IPS DF 6.9 (cell line): Measurements from ENCODE around the gene STK10.

Experiments
- DNase-seq: peaks from one replicate; pipeline ENCODE4 v3.0.0-alpha.2; 2013; ENCODE audit warnings: low read depth, low spot score
- H3K27ac ChIP-seq: one replicate; pipeline ENCODE4 v1.5.1; 2013; ENCODE audit warnings: low read length, control low read depth
- H3K27me3 ChIP-seq: 2 replicates; pipeline ENCODE4 v1.6.1; 2013; ENCODE audit warnings: mild to moderate bottlenecking, low read length; ENCODE audit not compliant: control insufficient read depth, insufficient read depth
- H3K36me3 ChIP-seq: 2 replicates; pipeline ENCODE4 v1.6.1; 2013; ENCODE audit warnings: low read length; ENCODE audit not compliant: control insufficient read depth, insufficient read depth
- H3K4me1 ChIP-seq: 2 replicates; pipeline ENCODE4 v1.6.1; 2013; ENCODE audit warnings: low read length; ENCODE audit not compliant: control insufficient read depth, insufficient read depth
- H3K4me3 ChIP-seq: 2 replicates; pipeline ENCODE4 v1.5.1; 2013; ENCODE audit warnings: mild to moderate bottlenecking, low read length
- H3K9me3 ChIP-seq: 2 replicates; pipeline ENCODE4 v1.6.1; 2013; ENCODE audit warnings: low read length, inconsistent platforms; ENCODE audit not compliant: control insufficient read depth, insufficient read depth
- WGBS: extraction: QIAGEN DNeasy Blood & Tissue Kit; methylation state at CpG from one replicate; pipeline ENCODE4 v1.1.7; 2013; ENCODE audit warnings: mixed read lengths, missing lambda C conversion rate; ENCODE audit not compliant: insufficient read length, insufficient coverage; 5-methylcytosine and 5-hydroxymethylcytosine counted together

STK10 gene

GRCh38 chr5:172144291-172144815 is 43.7 kb downstream of the STK10 start:
- no peak overlapping the region for H3K4me3 ChIP-seq
- H3K27ac ChIP-seq, result no peak overlapping the region
- no peaks in the 10 kb centered on the region for H3K27me3 ChIP-seq
- no peaks in the 10 kb centered on the region for H3K4me1 ChIP-seq
- WGBS, result no CpG with 5 or more reads among the region's 10 CpGs
- H3K9me3 ChIP-seq, result no peaks in the 10 kb centered on the region
- no peak for DNase-seq
- H3K36me3 ChIP-seq, result no peaks in the 10 kb centered on the region

- Histone ChIP-seq H3K36me3 (no peaks in the 10 kb centered on the region), H3K4me3 (no peak overlapping the region), H3K27ac (no peak overlapping the region), H3K4me1 (no peaks in the 10 kb centered on the region), H3K27me3 (no peaks in the 10 kb centered on the region), H3K9me3 (no peaks in the 10 kb centered on the region)
- DNase-seq, result no peak
- WGBS, result no CpG with 5 or more reads among the region's 6 CpGs
Measured at GRCh38 chr5:172143875-172144274, 44.1 kb downstream of the STK10 start.

GRCh38 chr5:172142709-172143215 is 45.3 kb downstream of the STK10 start:
- DNase-seq, result no peak
- Histone ChIP-seq H3K9me3 (no peaks in the 10 kb centered on the region), H3K36me3 (no peaks in the 10 kb centered on the region), H3K27ac (no peak overlapping the region), H3K27me3 (no peaks in the 10 kb centered on the region), H3K4me1 (no peaks in the 10 kb centered on the region), H3K4me3 (no peak overlapping the region)
- WGBS, result no CpG with 5 or more reads among the region's 5 CpGs

- Histone ChIP-seq H3K9me3 (no peaks in the 10 kb centered on the region), H3K36me3 (no peaks in the 10 kb centered on the region), H3K4me3 (no peak overlapping the region), H3K27me3 (no peaks in the 10 kb centered on the region), H3K4me1 (no peaks in the 10 kb centered on the region), H3K27ac (no peak overlapping the region)
- no peak for DNase-seq
- WGBS, result no CpG with 5 or more reads among the region's 5 CpGs
Measured at GRCh38 chr5:172141949-172142319, 46.1 kb downstream of the STK10 start.

- DNase-seq, result no peak
- no peak overlapping the region for H3K4me3 ChIP-seq
- no peaks in the 10 kb centered on the region for H3K9me3 ChIP-seq
- H3K27ac ChIP-seq, result no peak overlapping the region
- H3K4me1 ChIP-seq, result no peaks in the 10 kb centered on the region
- no peaks in the 10 kb centered on the region for H3K27me3 ChIP-seq
- no peaks in the 10 kb centered on the region for H3K36me3 ChIP-seq
- WGBS, result no CpG with 5 or more reads among the region's 6 CpGs
Measured at GRCh38 chr5:172140866-172141265, 47.2 kb downstream of the STK10 start.

- H3K27ac ChIP-seq, result no peak overlapping the region
- no peaks in the 10 kb centered on the region for H3K27me3 ChIP-seq
- H3K4me3 ChIP-seq, result no peak overlapping the region
- H3K36me3 ChIP-seq, result no peaks in the 10 kb centered on the region
- DNase-seq, result no peak
- H3K4me1 ChIP-seq, result no peaks in the 10 kb centered on the region
- no peaks in the 10 kb centered on the region for H3K9me3 ChIP-seq
- WGBS, result no CpG with 5 or more reads among the region's 9 CpGs
Measured at GRCh38 chr5:172140120-172140519, 47.9 kb downstream of the STK10 start.

GRCh38 chr5:172137046-172137445 is 51.0 kb downstream of the STK10 start:
- no peak for DNase-seq
- Histone ChIP-seq H3K27me3 (no peaks in the 10 kb centered on the region), H3K4me3 (no peak overlapping the region), H3K36me3 (no peaks in the 10 kb centered on the region), H3K27ac (no peak overlapping the region), H3K9me3 (no peaks in the 10 kb centered on the region), H3K4me1 (no peaks in the 10 kb centered on the region)
- WGBS, result no CpG with 5 or more reads among the region's 3 CpGs

- WGBS, result no CpG with 5 or more reads among the region's 10 CpGs
- Histone ChIP-seq H3K4me3 (no peak overlapping the region), H3K4me1 (no peaks in the 10 kb centered on the region), H3K36me3 (no peaks in the 10 kb centered on the region), H3K9me3 (no peaks in the 10 kb centered on the region), H3K27me3 (no peaks in the 10 kb centered on the region), H3K27ac (no peak overlapping the region)
- no peak for DNase-seq
Measured at GRCh38 chr5:172133359-172134029, 54.5 kb downstream of the STK10 start.

GRCh38 chr5:172131690-172132089 is 56.3 kb downstream of the STK10 start:
- DNase-seq, result no peak
- no peaks in the 10 kb centered on the region for H3K36me3 ChIP-seq
- no peak overlapping the region for H3K4me3 ChIP-seq
- H3K27me3 ChIP-seq, result no peaks in the 10 kb centered on the region
- no CpG with 5 or more reads among the region's 2 CpGs for WGBS
- H3K9me3 ChIP-seq, result no peaks in the 10 kb centered on the region
- no peak overlapping the region for H3K27ac ChIP-seq
- H3K4me1 ChIP-seq, result no peaks in the 10 kb centered on the region

GRCh38 chr5:172129256-172129910 is 58.6 kb downstream of the STK10 start:
- H3K27me3 ChIP-seq, result no peaks in the 10 kb centered on the region
- no peak for DNase-seq
- no peaks in the 10 kb centered on the region for H3K4me1 ChIP-seq
- no CpG with 5 or more reads among the region's 10 CpGs for WGBS
- H3K27ac ChIP-seq, result no peak overlapping the region
- no peak overlapping the region for H3K4me3 ChIP-seq
- H3K36me3 ChIP-seq, result no peaks in the 10 kb centered on the region
- no peaks in the 10 kb centered on the region for H3K9me3 ChIP-seq
